ENCODE measurements around the gene SV2B. TPM values are rescaled to one million over a fixed set of nuclear protein-coding genes. Genes with fewer than 3 reads are reported as not detected.

Gene SV2B
- total RNA-seq, 1 donor from 2014 or later: not detected

DNA sequence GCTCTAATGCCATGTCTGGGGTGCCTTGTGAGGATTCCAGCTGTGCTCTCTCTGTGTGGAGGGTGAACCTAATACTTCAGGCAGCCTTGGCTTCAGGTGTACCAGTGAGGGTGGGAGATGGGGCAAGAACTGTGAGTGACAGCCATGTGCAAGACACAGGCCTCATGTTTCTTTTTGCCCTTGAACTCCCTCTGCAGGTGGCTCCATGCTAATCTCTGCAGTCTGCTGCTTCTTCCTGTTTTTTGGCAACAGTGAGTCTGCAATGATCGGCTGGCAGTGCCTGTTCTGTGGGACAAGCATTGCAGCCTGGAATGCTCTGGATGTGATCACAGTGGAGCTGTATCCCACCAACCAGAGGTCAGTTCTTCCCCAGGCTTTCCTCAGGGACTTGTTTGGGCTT lies 189.3 kb downstream of the SV2B start:
- Mint-ChIP-seq H3K36me3 (ENCODE audit: low read depth, unreplicated experiment) (no peaks in the 10 kb centered on the region), H3K27me3 (ENCODE audit: low read depth, unreplicated experiment) (peaks cover 6% of the 10 kb centered on the region), H3K4me1 (ENCODE audit: low read depth, unreplicated experiment) (no peaks in the 10 kb centered on the region), H3K4me3 (ENCODE audit: unreplicated experiment) (no peak overlapping the region), H3K9me3 (ENCODE audit: unreplicated experiment) (no peaks in the 10 kb centered on the region), H3K27ac (ENCODE audit: unreplicated experiment) (no peak overlapping the region)
- FAIRE-seq (no peak), DNase-seq (ENCODE audit: low read depth) (no peak)
- Histone ChIP-seq H3K9ac (ENCODE audit: low read length) (no peak overlapping the region), H3K4me2 (ENCODE audit: low read length) (no peak overlapping the region), H2AFZ (ENCODE audit: low read depth, low read length) (no peak overlapping the region), H3K27me3 (ENCODE audit: insufficient read depth, low read length) (no peaks in the 10 kb centered on the region), H3K4me1 (ENCODE audit: insufficient read depth, low read length) (no peaks in the 10 kb centered on the region), H3K4me3 (ENCODE audit: insufficient read depth, low read depth, low read length) (no peak overlapping the region), H3K36me3 (ENCODE audit: insufficient read depth, low read length) (no peaks in the 10 kb centered on the region), H3K27ac (ENCODE audit: low read depth, low read length) (no peak overlapping the region), H3K79me2 (ENCODE audit: insufficient read depth, low read length) (no peaks in the 10 kb centered on the region), H4K20me1 (ENCODE audit: insufficient read depth, low read length) (no peaks in the 10 kb centered on the region), H3K9me3 (ENCODE audit: insufficient read depth, low read depth, low read length) (no peaks in the 10 kb centered on the region)
- TF ChIP-seq EZH2 (IDR thresholded peaks at IDR 0.05; ENCODE audit: insufficient read depth, low read length): no peak

- Mint-ChIP-seq H3K36me3 (ENCODE audit: low read depth, unreplicated experiment) (no peaks in the 10 kb centered on the region), H3K4me3 (ENCODE audit: unreplicated experiment) (no peak overlapping the region), H3K4me1 (ENCODE audit: low read depth, unreplicated experiment) (no peaks in the 10 kb centered on the region), H3K27me3 (ENCODE audit: low read depth, unreplicated experiment) (peaks cover 6% of the 10 kb centered on the region), H3K27ac (ENCODE audit: unreplicated experiment) (no peak overlapping the region), H3K9me3 (ENCODE audit: unreplicated experiment) (no peaks in the 10 kb centered on the region)
- Histone ChIP-seq H3K79me2 (ENCODE audit: insufficient read depth, low read length) (no peaks in the 10 kb centered on the region), H3K36me3 (ENCODE audit: insufficient read depth, low read length) (no peaks in the 10 kb centered on the region), H3K4me1 (ENCODE audit: insufficient read depth, low read length) (no peaks in the 10 kb centered on the region), H3K9ac (ENCODE audit: low read length) (no peak overlapping the region), H3K27me3 (ENCODE audit: insufficient read depth, low read length) (no peaks in the 10 kb centered on the region), H3K4me3 (ENCODE audit: insufficient read depth, low read depth, low read length) (no peak overlapping the region), H3K27ac (ENCODE audit: low read depth, low read length) (no peak overlapping the region), H2AFZ (ENCODE audit: low read depth, low read length) (no peak overlapping the region), H4K20me1 (ENCODE audit: insufficient read depth, low read length) (no peaks in the 10 kb centered on the region), H3K9me3 (ENCODE audit: insufficient read depth, low read depth, low read length) (no peaks in the 10 kb centered on the region), H3K4me2 (ENCODE audit: low read length) (no peak overlapping the region)
- TF ChIP-seq, protein P1, sequence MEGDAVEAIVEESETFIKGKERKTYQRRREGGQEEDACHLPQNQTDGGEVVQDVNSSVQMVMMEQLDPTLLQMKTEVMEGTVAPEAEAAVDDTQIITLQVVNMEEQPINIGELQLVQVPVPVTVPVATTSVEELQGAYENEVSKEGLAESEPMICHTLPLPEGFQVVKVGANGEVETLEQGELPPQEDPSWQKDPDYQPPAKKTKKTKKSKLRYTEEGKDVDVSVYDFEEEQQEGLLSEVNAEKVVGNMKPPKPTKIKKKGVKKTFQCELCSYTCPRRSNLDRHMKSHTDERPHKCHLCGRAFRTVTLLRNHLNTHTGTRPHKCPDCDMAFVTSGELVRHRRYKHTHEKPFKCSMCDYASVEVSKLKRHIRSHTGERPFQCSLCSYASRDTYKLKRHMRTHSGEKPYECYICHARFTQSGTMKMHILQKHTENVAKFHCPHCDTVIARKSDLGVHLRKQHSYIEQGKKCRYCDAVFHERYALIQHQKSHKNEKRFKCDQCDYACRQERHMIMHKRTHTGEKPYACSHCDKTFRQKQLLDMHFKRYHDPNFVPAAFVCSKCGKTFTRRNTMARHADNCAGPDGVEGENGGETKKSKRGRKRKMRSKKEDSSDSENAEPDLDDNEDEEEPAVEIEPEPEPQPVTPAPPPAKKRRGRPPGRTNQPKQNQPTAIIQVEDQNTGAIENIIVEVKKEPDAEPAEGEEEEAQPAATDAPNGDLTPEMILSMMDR (IDR thresholded peaks at IDR 0.05; ENCODE audit: insufficient read depth, low read depth, low read length): no peak
- no peak for TF ChIP-seq EZH2 (IDR thresholded peaks at IDR 0.05; ENCODE audit: insufficient read depth, low read length)
- FAIRE-seq: no peak
- DNase-seq (ENCODE audit: low read depth): no peak
Observed at GRCh38 chr15:91290553-91290952, 190.5 kb downstream of the SV2B start.

GRCh38 chr15:91291673-91292072 lies 191.6 kb downstream of the SV2B start:
- no peak overlapping the region for H3K4me3 Mint-ChIP-seq (ENCODE audit: unreplicated experiment)

More at GRCh38 chr15:91291673-91292072, 191.6 kb downstream of the SV2B start:
- Mint-ChIP-seq H3K36me3 (ENCODE audit: low read depth, unreplicated experiment) (no peaks in the 10 kb centered on the region), H3K27me3 (ENCODE audit: low read depth, unreplicated experiment) (peaks cover 5% of the 10 kb centered on the region), H3K9me3 (ENCODE audit: unreplicated experiment) (peaks cover under 1% of the 10 kb centered on the region), H3K4me1 (ENCODE audit: low read depth, unreplicated experiment) (no peaks in the 10 kb centered on the region), H3K27ac (ENCODE audit: unreplicated experiment) (no peak overlapping the region)
- Histone ChIP-seq H3K27me3 (ENCODE audit: insufficient read depth, low read length) (no peaks in the 10 kb centered on the region), H3K36me3 (ENCODE audit: insufficient read depth, low read length) (no peaks in the 10 kb centered on the region), H3K9me3 (ENCODE audit: insufficient read depth, low read depth, low read length) (no peaks in the 10 kb centered on the region), H3K4me1 (ENCODE audit: insufficient read depth, low read length) (no peaks in the 10 kb centered on the region), H2AFZ (ENCODE audit: low read depth, low read length) (no peak overlapping the region), H3K4me3 (ENCODE audit: insufficient read depth, low read depth, low read length) (no peak overlapping the region), H3K9ac (ENCODE audit: low read length) (no peak overlapping the region), H3K79me2 (ENCODE audit: insufficient read depth, low read length) (no peaks in the 10 kb centered on the region), H3K27ac (ENCODE audit: low read depth, low read length) (no peak overlapping the region), H3K4me2 (ENCODE audit: low read length) (no peak overlapping the region), H4K20me1 (ENCODE audit: insufficient read depth, low read length) (no peaks in the 10 kb centered on the region)
- DNase-seq (ENCODE audit: low read depth) (no peak), FAIRE-seq (no peak)
- TF ChIP-seq, protein P1 (IDR thresholded peaks at IDR 0.05; ENCODE audit: insufficient read depth, low read depth, low read length): no peak
- no peak for TF ChIP-seq EZH2 (IDR thresholded peaks at IDR 0.05; ENCODE audit: insufficient read depth, low read length)

Measured in astrocyte (in vitro differentiated cells and primary cell).